CD14-positive monocyte (primary cell): ENCODE measurements around the gene SEMA5B. TPM values are rescaled to one million over a fixed set of nuclear protein-coding genes. Genes with fewer than 3 reads are reported as not detected.

Experiments used
- DNase-seq, 3 donors: peaks; one replicate each; pipeline ENCODE4 v3.0.0-alpha.2; 2011 to 2022
- H2AFZ ChIP-seq: 2 replicates; pipeline ENCODE4 v1.6.0; 2012; ENCODE audit warnings: mild to moderate bottlenecking, low read depth, low read length, inconsistent platforms; ENCODE audit not compliant: insufficient read depth, poor library complexity, severe bottlenecking
- H3K27ac ChIP-seq, 2 donors: 1 replicate in 1 of 2; 2 replicates in 1 of 2; pipeline ENCODE4 v1.5.1; 2012 to 2013; ENCODE audit warnings: low read length in 2 of 2, control low read depth in 1 of 2, inconsistent platforms in 1 of 2, low read depth in 1 of 2, mild to moderate bottlenecking in 1 of 2
- H3K27me3 ChIP-seq, 2 donors: one replicate each; pipeline versions ENCODE4 v1.6.0 to v1.6.1; 2011 to 2013; ENCODE audit warnings: low read length in 2 of 2; ENCODE audit not compliant: control insufficient read depth in 2 of 2, insufficient read depth in 2 of 2
- H3K36me3 ChIP-seq, 2 donors: replicated peaks in 1 of 2; 1 replicate in 1 of 2; 2 replicates in 1 of 2; pipeline versions ENCODE4 v1.5.1 to v1.6.1; 2012 to 2013; ENCODE audit warnings: low read length in 2 of 2, control low read depth in 1 of 2, inconsistent platforms in 1 of 2, mild to moderate bottlenecking in 1 of 2; ENCODE audit not compliant: insufficient read depth in 2 of 2, control insufficient read depth in 1 of 2
- H3K4me1 ChIP-seq, 2 donors: 1 replicate in 1 of 2; 2 replicates in 1 of 2; pipeline versions ENCODE4 v1.5.1 to v1.6.1; 2012 to 2013; ENCODE audit warnings: low read length in 2 of 2, control low read depth in 1 of 2, inconsistent platforms in 1 of 2, mild to moderate bottlenecking in 1 of 2, moderate library complexity in 1 of 2; ENCODE audit not compliant: insufficient read depth in 2 of 2, control insufficient read depth in 1 of 2
- H3K4me2 ChIP-seq: replicated peaks from 2 replicates; pipeline ENCODE3; 2012; ENCODE audit warnings: low read length, moderate library complexity, mild to moderate bottlenecking; ENCODE audit not compliant: poor library complexity, severe bottlenecking; ENCODE audit errors: extremely low read depth
- H3K4me3 ChIP-seq, 3 experiments: fragments of 200-600 bp in 1 of 3; sonication (generic) in 1 of 3; replicated peaks in 1 of 3; 1 replicate in 2 of 3; 2 replicates in 1 of 3; pipeline ENCODE4 v1.5.1; 2011 to 2013; ENCODE audit warnings: low read length in 3 of 3, mild to moderate bottlenecking in 3 of 3, control low read depth in 2 of 3, low read depth in 2 of 3, inconsistent platforms in 1 of 3, moderate library complexity in 1 of 3
- H3K79me2 ChIP-seq: 2 replicates; pipeline ENCODE4 v1.6.0; 2012; ENCODE audit warnings: mild to moderate bottlenecking, control low read depth, inconsistent platforms, low read length, moderate library complexity; ENCODE audit not compliant: insufficient read depth
- H3K9ac ChIP-seq: 2 replicates; pipeline ENCODE4 v1.6.0; 2017; ENCODE audit warnings: low read length, mild to moderate bottlenecking; ENCODE audit not compliant: insufficient read depth, poor library complexity, severe bottlenecking
- H3K9me3 ChIP-seq, 2 donors: replicated peaks in 1 of 2; 1 replicate in 1 of 2; 2 replicates in 1 of 2; pipeline versions ENCODE4 v1.5.1 to v1.6.1; 2012 to 2013; ENCODE audit warnings: low read length in 2 of 2, control low read depth in 1 of 2; ENCODE audit not compliant: control insufficient read depth in 1 of 2, insufficient read depth in 1 of 2
- H4K20me1 ChIP-seq: 2 replicates; pipeline ENCODE4 v1.6.0; 2012; ENCODE audit warnings: mild to moderate bottlenecking, low read length, control low read depth, moderate library complexity; ENCODE audit not compliant: insufficient read depth
- H3K27ac Mint-ChIP-seq, 7 donors: one replicate each; pipeline ENCODE4 v1.8.0; 2020; ENCODE audit warnings: mild to moderate bottlenecking in 7 of 7, mixed read lengths in 7 of 7, moderate library complexity in 6 of 7, inconsistent platforms in 2 of 7
- H3K27me3 Mint-ChIP-seq, 3 donors: one replicate each; pipeline ENCODE4 v1.8.0; 2021 to 2022; ENCODE audit warnings: low read depth in 3 of 3, mild to moderate bottlenecking in 3 of 3, mixed read lengths in 3 of 3, moderate library complexity in 3 of 3, inconsistent platforms in 1 of 3
- H3K36me3 Mint-ChIP-seq, 2 donors: one replicate each; pipeline ENCODE4 v1.8.0; 2020; ENCODE audit warnings: mixed read lengths in 2 of 2, inconsistent platforms in 1 of 2, mild to moderate bottlenecking in 1 of 2
- H3K4me1 Mint-ChIP-seq: one replicate; pipeline ENCODE4 v1.8.0; 2020; ENCODE audit warnings: mild to moderate bottlenecking, mixed read lengths
- H3K4me3 Mint-ChIP-seq, 2 donors: one replicate each; pipeline ENCODE4 v1.8.0; 2020; ENCODE audit warnings: mild to moderate bottlenecking in 2 of 2, mixed read lengths in 2 of 2, moderate library complexity in 1 of 2
- H3K9me3 Mint-ChIP-seq, 7 donors: one replicate each; pipeline ENCODE4 v1.8.0; 2020 to 2022; ENCODE audit warnings: mixed read lengths in 7 of 7, mild to moderate bottlenecking in 6 of 7, moderate library complexity in 6 of 7, inconsistent platforms in 2 of 7
- WGBS: methylation state at CpG from one replicate; pipeline ENCODE4 v1.1.5; 2013; ENCODE audit warnings: missing lambda C conversion rate; ENCODE audit not compliant: insufficient coverage; 5-methylcytosine and 5-hydroxymethylcytosine counted together
- intact Hi-C, 2 donors: fragments of 100-400 bp; cut with micrococcal nuclease; formaldehyde crosslinking; loops; one replicate each; pipeline versions ENCODE4 v1.15.0 to v1.15.1; 2023
- polyA plus RNA-seq, 3 donors: library from polyadenylated mRNA; depleted of rRNA in 1 of 3; unstranded in 2 of 3; stranded (reverse) in 1 of 3; fragments of 300-500 nt in 2 of 3; fragments of >200 nt in 1 of 3; fragmentation: Illumina TruSeq in 2 of 3; gene quantifications; 1 replicate in 2 of 3; 2 replicates in 1 of 3; pipeline ENCODE4 v1.2.3, GENCODE V29; 2012 to 2021
- TF ChIP-seq, protein P1 (sequence below): fragments of 200-600 bp; IDR thresholded peaks from one replicate; pipeline ENCODE4 v1.8.0; 2022; ENCODE audit warnings: antibody characterized with exemption, mild to moderate bottlenecking

The SEMA5B gene
- polyA plus RNA-seq, 3 donors, result not detected

DNA sequence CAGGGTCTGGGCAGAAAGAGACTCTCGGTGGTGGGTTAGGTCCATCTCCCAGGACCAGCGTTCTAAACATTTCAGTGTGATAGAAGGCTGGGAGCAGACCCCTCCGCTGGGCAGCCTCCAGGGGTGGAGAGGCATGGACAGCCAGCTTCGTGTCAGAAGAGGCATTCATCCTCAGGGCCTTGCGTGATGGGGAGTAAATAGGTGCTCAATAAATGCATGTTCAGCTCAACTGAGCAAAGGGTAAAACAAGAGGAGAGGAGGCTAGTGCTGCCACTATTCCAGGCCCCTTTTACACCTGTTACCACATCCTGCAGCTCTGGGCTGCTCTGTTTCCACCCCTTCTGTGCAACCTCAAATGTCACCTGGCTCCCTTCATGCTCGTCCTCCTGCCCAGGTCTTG lies 49.0 kb downstream of the SEMA5B start:
- Histone ChIP-seq H3K27ac (no peak overlapping the region), H3K79me2 (no peaks in the 10 kb centered on the region), H3K36me3 (no peaks in the 10 kb centered on the region), H3K27me3 (no peaks in the 10 kb centered on the region), H2AFZ (no peak overlapping the region), H3K4me3 (no peak overlapping the region), H4K20me1 (no peaks in the 10 kb centered on the region), H3K4me2 (no peak overlapping the region), H3K9ac (no peak overlapping the region), H3K4me1 (no peaks in the 10 kb centered on the region), H3K9me3 (no peaks in the 10 kb centered on the region)
- 96% methylated on average over 3 of the region's 6 CpGs for WGBS
- H3K4me1 Mint-ChIP-seq, result peaks cover 22% of the 10 kb centered on the region
- peaks cover 5 to 10% (median 7%) of the 10 kb centered on the region in 3 donors for H3K27me3 Mint-ChIP-seq
- no peak for DNase-seq
- TF ChIP-seq, protein P1, sequence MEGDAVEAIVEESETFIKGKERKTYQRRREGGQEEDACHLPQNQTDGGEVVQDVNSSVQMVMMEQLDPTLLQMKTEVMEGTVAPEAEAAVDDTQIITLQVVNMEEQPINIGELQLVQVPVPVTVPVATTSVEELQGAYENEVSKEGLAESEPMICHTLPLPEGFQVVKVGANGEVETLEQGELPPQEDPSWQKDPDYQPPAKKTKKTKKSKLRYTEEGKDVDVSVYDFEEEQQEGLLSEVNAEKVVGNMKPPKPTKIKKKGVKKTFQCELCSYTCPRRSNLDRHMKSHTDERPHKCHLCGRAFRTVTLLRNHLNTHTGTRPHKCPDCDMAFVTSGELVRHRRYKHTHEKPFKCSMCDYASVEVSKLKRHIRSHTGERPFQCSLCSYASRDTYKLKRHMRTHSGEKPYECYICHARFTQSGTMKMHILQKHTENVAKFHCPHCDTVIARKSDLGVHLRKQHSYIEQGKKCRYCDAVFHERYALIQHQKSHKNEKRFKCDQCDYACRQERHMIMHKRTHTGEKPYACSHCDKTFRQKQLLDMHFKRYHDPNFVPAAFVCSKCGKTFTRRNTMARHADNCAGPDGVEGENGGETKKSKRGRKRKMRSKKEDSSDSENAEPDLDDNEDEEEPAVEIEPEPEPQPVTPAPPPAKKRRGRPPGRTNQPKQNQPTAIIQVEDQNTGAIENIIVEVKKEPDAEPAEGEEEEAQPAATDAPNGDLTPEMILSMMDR, result no peak
- no peak overlapping the region for H3K4me3 Mint-ChIP-seq
- H3K36me3 Mint-ChIP-seq, result no peaks in the 10 kb centered on the region
- H3K27ac Mint-ChIP-seq, result no peak overlapping the region
- no peaks in the 10 kb centered on the region for H3K9me3 Mint-ChIP-seq
- intact Hi-C loops, result no loop called here

DNA sequence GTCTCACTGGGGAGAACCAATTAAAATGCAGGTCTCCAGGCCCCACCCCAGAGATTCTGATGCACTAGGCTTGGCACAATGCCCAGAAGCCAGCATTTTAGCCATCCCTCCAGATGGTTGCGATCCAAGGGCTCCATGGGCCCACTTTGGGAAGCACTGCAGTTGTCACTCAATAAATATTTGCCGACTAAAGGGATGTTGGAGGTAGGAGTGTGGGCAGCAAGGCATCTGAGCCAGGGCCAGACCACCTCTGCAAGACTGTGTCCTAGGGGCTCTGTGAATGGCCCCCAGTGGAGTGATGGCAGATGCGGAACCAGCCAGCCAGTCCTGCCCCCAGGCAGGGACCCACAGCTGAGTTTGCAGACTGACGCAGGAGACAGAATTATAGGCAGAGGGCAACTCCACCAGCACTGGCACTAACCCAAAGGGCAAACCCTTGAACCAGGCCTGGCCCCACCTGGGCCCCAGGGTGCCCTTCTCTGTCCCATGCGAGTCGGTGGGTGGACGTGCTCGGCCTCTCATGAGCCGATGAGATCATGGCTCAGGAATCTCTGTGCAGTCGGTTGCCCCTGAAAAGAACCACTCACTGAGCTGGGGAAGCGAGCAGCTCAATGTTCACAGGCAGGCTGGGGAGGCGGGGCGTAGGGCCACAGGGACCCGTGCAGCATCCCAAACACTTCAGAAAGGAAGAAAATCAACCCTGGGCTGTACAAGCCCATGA lies 49.7 kb downstream of the SEMA5B start:
- no peaks in the 10 kb centered on the region for H3K27me3 ChIP-seq
- H3K4me3 ChIP-seq, result no peak overlapping the region
- no peaks in the 10 kb centered on the region for H4K20me1 ChIP-seq
- TF ChIP-seq, protein P1, result no peak
- H3K79me2 ChIP-seq, result no peaks in the 10 kb centered on the region
- WGBS, result 99% methylated on average over 9 of the region's 14 CpGs
- Mint-ChIP-seq H3K27ac (peak overlapping the region in 1 of 7 donors; percentile 8), H3K4me3 (no peak overlapping the region), H3K4me1 (peaks cover 22% of the 10 kb centered on the region), H3K27me3 (peaks cover 5 to 11% (median 6%) of the 10 kb centered on the region in 3 donors), H3K36me3 (no peaks in the 10 kb centered on the region), H3K9me3 (no peaks in the 10 kb centered on the region)
- H3K27ac ChIP-seq, result no peak overlapping the region
- intact Hi-C loops, result no loop called here
- H2AFZ ChIP-seq, result no peak overlapping the region
- no peaks in the 10 kb centered on the region for H3K9me3 ChIP-seq
- no peaks in the 10 kb centered on the region for H3K4me1 ChIP-seq
- no peak overlapping the region for H3K4me2 ChIP-seq
- no peaks in the 10 kb centered on the region for H3K36me3 ChIP-seq
- no peak overlapping the region for H3K9ac ChIP-seq
- DNase-seq, result no peak
